Testis (tissue), 2 donors: Measurements from ENCODE around the gene ATRNL1.

Experiments
- POLR2A ChIP-seq: fragments of 450-650 bp; IDR thresholded peaks from one replicate; pipeline ENCODE4 v1.6.1; 2017; ENCODE audit warnings: antibody characterized with exemption, mild to moderate bottlenecking, moderate library complexity
- TF ChIP-seq, protein P1 (sequence below), 3 experiments: fragments of 450-650 bp in 2 of 3; fragments of 200-600 bp in 1 of 3; sonication (generic) in 1 of 3; IDR thresholded peaks; one replicate each; pipeline ENCODE4 v1.5.1; 2016 to 2019; ENCODE audit warnings: antibody characterized with exemption in 3 of 3, mild to moderate bottlenecking in 2 of 3, moderate library complexity in 1 of 3

DNA sequence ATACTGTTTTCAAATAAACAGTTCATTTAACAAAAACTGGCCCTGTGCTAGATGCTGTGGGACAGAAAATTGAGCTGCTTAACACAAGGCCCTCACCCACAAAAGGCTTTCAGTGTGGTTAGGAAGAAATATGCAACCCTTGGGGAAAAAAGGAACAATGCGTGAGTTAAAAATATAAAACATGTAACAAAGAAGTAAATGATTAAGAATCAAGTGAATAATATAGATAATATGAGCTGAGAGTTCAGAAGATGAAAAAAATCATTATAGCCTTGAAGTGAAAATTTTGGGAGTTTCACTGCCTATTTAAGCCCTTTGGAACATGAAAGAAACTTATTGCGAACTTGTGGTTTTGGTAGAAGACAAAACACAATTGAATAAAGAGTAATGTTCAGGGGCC, 684.5 kb downstream of the ATRNL1 start:
- TF ChIP-seq, protein P1, sequence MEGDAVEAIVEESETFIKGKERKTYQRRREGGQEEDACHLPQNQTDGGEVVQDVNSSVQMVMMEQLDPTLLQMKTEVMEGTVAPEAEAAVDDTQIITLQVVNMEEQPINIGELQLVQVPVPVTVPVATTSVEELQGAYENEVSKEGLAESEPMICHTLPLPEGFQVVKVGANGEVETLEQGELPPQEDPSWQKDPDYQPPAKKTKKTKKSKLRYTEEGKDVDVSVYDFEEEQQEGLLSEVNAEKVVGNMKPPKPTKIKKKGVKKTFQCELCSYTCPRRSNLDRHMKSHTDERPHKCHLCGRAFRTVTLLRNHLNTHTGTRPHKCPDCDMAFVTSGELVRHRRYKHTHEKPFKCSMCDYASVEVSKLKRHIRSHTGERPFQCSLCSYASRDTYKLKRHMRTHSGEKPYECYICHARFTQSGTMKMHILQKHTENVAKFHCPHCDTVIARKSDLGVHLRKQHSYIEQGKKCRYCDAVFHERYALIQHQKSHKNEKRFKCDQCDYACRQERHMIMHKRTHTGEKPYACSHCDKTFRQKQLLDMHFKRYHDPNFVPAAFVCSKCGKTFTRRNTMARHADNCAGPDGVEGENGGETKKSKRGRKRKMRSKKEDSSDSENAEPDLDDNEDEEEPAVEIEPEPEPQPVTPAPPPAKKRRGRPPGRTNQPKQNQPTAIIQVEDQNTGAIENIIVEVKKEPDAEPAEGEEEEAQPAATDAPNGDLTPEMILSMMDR (IDR thresholded peaks at IDR 0.05) = no peak
- no peak for TF ChIP-seq POLR2A
